Mucosa of stomach (tissue), 1 donor: Measurements from ENCODE around the gene ZNF280A.
"Not testable (repeated sequence)": the region's sequence is repeated elsewhere in the genome, so short reads cannot be mapped to it uniquely, and the experiment has no call there.

Source experiments
- H3K27me3 ChIP-seq: one replicate; pipeline ENCODE4 v1.7.0; 2013; ENCODE audit warnings: mild to moderate bottlenecking, low read length; ENCODE audit not compliant: control insufficient read depth, insufficient read depth
- H3K36me3 ChIP-seq: one replicate; pipeline ENCODE4 v1.7.0; 2013; ENCODE audit warnings: low read length; ENCODE audit not compliant: control insufficient read depth, insufficient read depth
- H3K4me1 ChIP-seq: one replicate; pipeline ENCODE4 v1.7.0; 2013; ENCODE audit warnings: mild to moderate bottlenecking, low read length; ENCODE audit not compliant: control insufficient read depth, insufficient read depth
- H3K4me3 ChIP-seq: one replicate; pipeline ENCODE4 v1.7.0; 2013; ENCODE audit warnings: low read length
- H3K9ac ChIP-seq: one replicate; pipeline ENCODE4 v1.7.0; 2013; ENCODE audit warnings: mild to moderate bottlenecking, low read length, moderate library complexity
- H3K9me3 ChIP-seq: one replicate; pipeline ENCODE4 v1.7.0; 2013; ENCODE audit warnings: mild to moderate bottlenecking, low read length, moderate library complexity; ENCODE audit not compliant: control insufficient read depth
- donor health status: Pancreatic carcinoma.

The ZNF280A gene

DNA sequence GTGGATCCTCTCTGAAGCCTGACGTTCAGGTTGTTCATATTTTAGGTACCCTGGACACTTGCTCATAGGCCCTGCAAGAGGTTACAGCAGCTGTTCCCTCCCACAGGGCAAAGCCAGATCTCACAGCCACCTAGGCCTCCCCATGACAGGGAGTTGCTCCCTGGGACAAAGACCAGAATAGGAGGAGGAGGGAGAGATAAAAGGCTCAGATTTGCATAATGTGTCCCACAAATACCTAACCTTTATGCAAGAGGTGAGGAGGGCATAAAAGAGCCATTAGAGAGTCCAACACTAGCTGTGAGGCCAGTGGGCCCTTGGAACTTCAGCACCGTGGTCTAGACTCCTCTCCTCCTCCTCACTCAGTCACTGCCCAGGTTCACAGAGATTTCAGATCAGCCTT lies 45.3 kb downstream of the ZNF280A start:
- no peaks in the 10 kb centered on the region for H3K27me3 ChIP-seq
- no peaks in the 10 kb centered on the region for H3K4me1 ChIP-seq
- no peak overlapping the region for H3K9ac ChIP-seq

DNA sequence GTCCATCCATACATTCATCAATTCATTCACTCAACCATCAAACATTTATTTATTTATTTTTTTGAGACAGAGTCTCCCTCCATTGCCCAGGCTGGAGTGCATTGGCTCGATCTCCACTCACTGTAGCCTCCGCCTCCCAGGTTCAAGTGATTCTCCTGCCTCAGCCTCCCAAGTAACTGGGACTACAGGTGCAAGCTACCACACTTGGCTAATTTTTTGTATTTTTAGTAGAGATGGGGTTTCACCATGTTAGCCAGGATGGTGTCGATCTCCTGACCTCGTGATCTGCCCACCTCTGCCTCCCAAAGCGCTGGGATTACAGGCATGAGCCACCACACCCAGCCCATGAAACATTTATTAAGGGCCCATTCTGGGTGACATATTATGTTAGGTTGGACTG lies 49.0 kb downstream of the ZNF280A start:
- H3K4me3 ChIP-seq, H3K27me3 ChIP-seq, H3K4me1 ChIP-seq, H3K9ac ChIP-seq, H3K36me3 ChIP-seq, H3K9me3 ChIP-seq: not testable (repeated sequence)

More for the DNA sequence above, 45.3 kb downstream of the ZNF280A start:
- Histone ChIP-seq H3K36me3 (no peaks in the 10 kb centered on the region), H3K9me3 (no peaks in the 10 kb centered on the region), H3K4me3 (no peak overlapping the region)

DNA sequence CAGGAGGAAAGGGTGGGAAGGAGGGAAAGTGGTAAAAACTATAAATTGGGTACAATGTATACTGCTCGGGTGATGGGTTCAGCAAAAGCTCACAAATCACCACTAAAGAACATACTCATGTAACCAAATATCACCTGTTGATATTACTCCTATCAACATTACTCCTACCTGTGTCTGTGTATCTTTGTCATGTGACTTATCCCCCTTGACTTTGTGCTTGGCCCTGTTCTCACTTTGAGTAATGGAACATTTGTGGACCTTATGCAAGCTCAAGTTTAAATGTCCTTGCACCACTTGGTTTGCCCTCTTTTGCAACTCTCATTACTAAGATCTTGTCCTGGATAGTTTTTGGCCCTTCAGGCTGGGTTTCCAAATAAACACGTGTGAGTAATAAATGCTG lies 50.5 kb downstream of the ZNF280A start:
- Histone ChIP-seq H3K4me1 (no peaks in the 10 kb centered on the region), H3K9me3 (no peaks in the 10 kb centered on the region), H3K36me3 (no peaks in the 10 kb centered on the region), H3K4me3 (no peak overlapping the region), H3K9ac (no peak overlapping the region), H3K27me3 (no peaks in the 10 kb centered on the region)

DNA sequence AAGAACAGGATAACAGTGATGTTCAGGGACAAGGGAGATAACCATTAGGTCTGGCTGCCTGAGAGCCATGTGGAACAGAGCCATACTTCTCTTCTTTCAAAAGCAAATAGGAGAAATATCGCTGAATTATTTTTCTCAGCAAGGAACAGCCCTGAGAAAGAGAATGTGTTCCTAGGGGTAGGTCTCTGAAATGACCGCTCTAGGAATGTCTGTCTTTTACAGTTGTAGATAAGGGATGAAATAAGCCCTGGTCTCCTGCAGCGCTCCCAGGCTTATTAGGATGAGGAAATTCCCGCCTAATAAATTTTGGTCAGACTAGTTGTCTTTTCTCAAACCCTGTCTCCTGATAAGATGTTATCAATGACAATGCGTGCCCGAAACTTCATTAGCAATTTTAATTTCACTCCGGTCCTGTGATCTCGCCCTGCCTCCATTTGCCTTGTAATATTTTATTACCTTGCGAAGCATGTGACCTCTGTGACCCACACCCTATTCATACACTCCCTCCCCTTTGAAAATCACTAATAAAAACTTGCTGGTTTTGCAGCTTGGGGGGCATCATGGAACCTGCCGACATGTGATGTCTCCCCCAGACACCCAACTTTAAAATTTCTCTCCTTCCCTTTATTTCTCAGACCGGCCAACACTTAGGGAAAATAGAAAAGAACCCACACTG lies 51.1 kb downstream of the ZNF280A start:
- H3K9ac ChIP-seq, H3K27me3 ChIP-seq, H3K4me1 ChIP-seq, H3K36me3 ChIP-seq, H3K9me3 ChIP-seq, H3K4me3 ChIP-seq: not testable (repeated sequence)

DNA sequence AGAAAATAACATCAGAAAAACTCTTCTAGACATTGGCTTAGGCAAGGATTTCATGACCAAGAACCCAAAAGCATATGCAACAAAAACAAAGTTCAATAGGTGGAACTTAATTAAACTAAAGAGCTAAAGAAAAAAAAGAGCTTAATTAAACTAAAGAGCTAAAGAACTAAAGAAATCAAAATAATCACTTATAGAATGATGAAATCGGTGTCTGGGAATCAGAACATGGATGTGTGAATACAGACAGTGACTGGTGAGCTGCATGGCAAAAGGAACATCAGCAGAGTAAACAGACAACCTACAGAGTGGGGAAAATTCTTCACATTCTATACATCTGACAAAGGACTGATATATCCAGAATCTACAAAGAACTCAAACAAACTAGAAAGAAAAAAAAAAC lies 53.0 kb downstream of the ZNF280A start:
- Histone ChIP-seq H3K9me3 (no peaks in the 10 kb centered on the region), H3K36me3 (no peaks in the 10 kb centered on the region), H3K4me1 (no peaks in the 10 kb centered on the region), H3K9ac (no peak overlapping the region), H3K4me3 (no peak overlapping the region), H3K27me3 (peaks cover 4% of the 10 kb centered on the region)

DNA sequence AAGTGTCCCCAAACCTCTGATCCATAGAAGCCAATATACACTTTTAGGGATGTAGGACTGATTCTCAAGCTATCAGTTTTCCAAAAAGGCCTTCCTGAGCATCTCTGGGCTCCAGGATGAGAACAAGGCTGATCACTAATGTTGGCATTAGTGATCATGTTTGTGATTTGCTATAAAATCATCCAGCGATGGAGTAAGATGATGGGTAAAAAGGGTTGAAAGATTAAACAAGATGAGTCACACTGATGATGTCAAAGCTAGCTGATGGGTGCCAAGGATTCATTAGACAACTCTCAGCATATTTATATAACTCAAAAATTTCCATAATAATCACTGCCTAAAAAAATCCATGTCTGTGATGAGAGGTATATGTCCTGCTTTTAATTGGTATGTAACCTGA lies 54.3 kb downstream of the ZNF280A start:
- Histone ChIP-seq H3K9ac (no peak overlapping the region), H3K9me3 (no peaks in the 10 kb centered on the region), H3K27me3 (peaks cover 4% of the 10 kb centered on the region)

DNA sequence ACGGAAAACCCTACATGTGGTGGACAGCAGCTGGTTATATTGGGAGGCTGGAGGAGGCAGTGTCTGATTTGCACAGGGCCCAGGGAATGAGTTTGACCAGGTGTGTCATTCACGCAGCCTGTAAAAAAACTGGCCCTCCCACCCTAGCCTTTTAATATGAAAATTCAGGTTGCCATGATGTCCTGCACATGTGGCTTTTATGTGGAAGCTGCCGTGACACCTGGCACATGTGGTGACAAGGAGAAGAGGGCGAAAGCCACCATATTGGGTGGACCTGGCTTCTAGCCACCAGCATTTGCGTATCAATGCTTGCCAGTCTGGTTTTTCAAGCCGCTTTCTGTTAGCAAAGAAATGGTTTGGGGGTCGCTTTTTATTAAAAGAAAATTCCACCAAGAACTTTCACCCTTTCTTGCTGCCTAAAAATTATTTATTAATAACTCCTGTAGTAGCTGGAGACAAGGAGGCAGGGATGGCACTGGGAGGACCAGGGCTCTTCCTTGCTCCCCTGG lies 54.9 kb downstream of the ZNF280A start:
- no peaks in the 10 kb centered on the region for H3K4me1 ChIP-seq
- no peak overlapping the region for H3K9ac ChIP-seq
- H3K4me3 ChIP-seq = no peak overlapping the region
- H3K27me3 ChIP-seq = peaks cover 4% of the 10 kb centered on the region
- no peaks in the 10 kb centered on the region for H3K9me3 ChIP-seq
- no peaks in the 10 kb centered on the region for H3K36me3 ChIP-seq

More for the DNA sequence above, 54.3 kb downstream of the ZNF280A start:
- Histone ChIP-seq H3K4me3 (no peak overlapping the region), H3K36me3 (no peaks in the 10 kb centered on the region), H3K4me1 (no peaks in the 10 kb centered on the region)

- H3K9ac ChIP-seq = no peak overlapping the region
- H3K4me3 ChIP-seq = no peak overlapping the region
- peaks cover 4% of the 10 kb centered on the region for H3K27me3 ChIP-seq
- no peaks in the 10 kb centered on the region for H3K4me1 ChIP-seq
- no peaks in the 10 kb centered on the region for H3K36me3 ChIP-seq
- H3K9me3 ChIP-seq = no peaks in the 10 kb centered on the region
These were observed 55.5 kb downstream of the ZNF280A start for GRCh38 chr22:22464541-22465054.

- Histone ChIP-seq H3K9me3 (no peaks in the 10 kb centered on the region), H3K9ac (no peak overlapping the region), H3K36me3 (no peaks in the 10 kb centered on the region), H3K4me3 (no peak overlapping the region), H3K4me1 (no peaks in the 10 kb centered on the region), H3K27me3 (peaks cover 4% of the 10 kb centered on the region)
These were observed 56.1 kb downstream of the ZNF280A start for GRCh38 chr22:22463855-22464540.
